Right atrium auricular region (tissue), 2 donors: ENCODE measurements around the gene MMP24. TPM values are rescaled to one million over a fixed set of nuclear protein-coding genes. Genes with fewer than 3 reads are reported as not detected.
"Not testable (repeated sequence)": the region's sequence is repeated elsewhere in the genome, so short reads cannot be mapped to it uniquely, and the experiment has no call there.

ENCODE experiments used
- DNase-seq: peaks from one replicate; pipeline ENCODE4 v3.0.0-alpha.2; 2019; ENCODE audit warnings: low spot score
- H3K27ac ChIP-seq, 2 donors: fragments of 200-600 bp; sonication (generic); 1 replicate in 1 of 2; 2 replicates in 1 of 2; pipeline ENCODE4 v1.5.1; 2016 to 2019
- H3K27me3 ChIP-seq, 2 donors: fragments of 200-600 bp; sonication (generic); one replicate each; pipeline versions ENCODE4 v1.5.1 to v1.6.0; 2017 to 2019
- H3K36me3 ChIP-seq: fragments of 200-600 bp; sonication (generic); one replicate; pipeline ENCODE4 v1.5.1; 2016
- H3K4me1 ChIP-seq, 2 donors: fragments of 200-600 bp; sonication (generic); one replicate each; pipeline versions ENCODE4 v1.5.1 to v1.6.0; 2017 to 2019
- H3K4me3 ChIP-seq, 2 donors: fragments of 200-600 bp; sonication (generic); 1 replicate in 1 of 2; 2 replicates in 1 of 2; pipeline ENCODE4 v1.5.1; 2017 to 2019; ENCODE audit warnings: mild to moderate bottlenecking in 1 of 2, moderate library complexity in 1 of 2
- H3K9me3 ChIP-seq, 2 donors: fragments of 200-600 bp; sonication (generic); one replicate each; pipeline ENCODE4 v1.5.1; 2019
- CTCF ChIP-seq, 2 donors: fragments of 200-600 bp; sonication (generic); IDR thresholded peaks; one replicate each; pipeline ENCODE4 v1.5.1; 2019; ENCODE audit warnings: antibody characterized with exemption in 2 of 2
- total RNA-seq, 2 donors: library from RNA; depleted of rRNA; stranded (reverse); fragments of >200 nt; gene quantifications; one replicate each; pipeline ENCODE4 v1.1.0, GENCODE V29; 2016

The MMP24 gene
- total RNA-seq = 1 to 10 TPM; 2.2 to 3.8 TPM

DNA sequence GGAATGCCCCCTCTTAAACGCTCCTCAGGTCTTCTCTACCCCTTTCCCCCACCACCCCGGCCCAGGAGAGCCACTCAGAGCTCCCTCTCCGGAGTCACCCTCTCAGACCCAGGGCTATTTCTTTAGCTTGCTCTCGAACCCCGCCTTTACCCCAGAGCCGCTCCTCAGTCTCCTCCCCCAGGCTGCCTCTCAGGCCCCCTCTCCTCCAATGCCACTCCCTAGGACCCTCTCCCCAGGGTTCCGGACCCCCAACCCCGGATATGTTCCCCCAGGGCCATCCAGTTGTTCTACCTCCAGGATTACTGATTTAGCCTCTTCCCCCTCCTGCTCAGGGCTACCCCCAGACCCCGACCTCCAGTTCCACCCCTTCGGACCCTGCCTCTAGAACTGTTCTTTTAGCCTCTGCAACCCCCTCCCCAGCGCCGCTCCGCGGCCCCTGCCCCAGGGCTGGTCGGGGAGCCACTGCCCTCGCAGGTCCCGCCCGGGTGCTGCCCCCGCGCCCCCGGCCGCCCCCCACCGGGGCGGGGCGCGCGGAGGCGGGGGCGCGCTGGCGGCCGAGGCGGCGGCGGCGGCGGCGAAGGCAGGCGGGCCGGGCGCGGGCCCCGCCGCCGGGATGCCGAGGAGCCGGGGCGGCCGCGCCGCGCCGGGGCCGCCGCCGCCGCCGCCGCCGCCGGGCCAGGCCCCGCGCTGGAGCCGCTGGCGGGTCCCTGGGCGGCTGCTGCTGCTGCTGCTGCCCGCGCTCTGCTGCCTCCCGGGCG lies at the start of gene MMP24:
MMP24 (plus strand) TSS at position 565 of the 758 bp plus-strand sequence; CDS start at position 614, 49 bp downstream.
- DNase-seq = no peak
- Histone ChIP-seq H3K27me3 (no peaks in the 10 kb centered on the region), H3K4me3 (peak within 1 kb of the TSS in 1 of 2 donors; percentile 34), H3K36me3 (no peaks in the 10 kb centered on the region), H3K9me3 (no peaks in the 10 kb centered on the region), H3K4me1 (peaks cover 0 to 14% of the 10 kb centered on the region in 2 donors), H3K27ac (no peak within 1 kb of the TSS)
- TF ChIP-seq CTCF (IDR thresholded peaks at IDR 0.05) = no peak

GRCh38 chr20:35179292-35180212 lies 46.9 kb upstream of the MMP24 start:
- no peak for TF ChIP-seq CTCF (IDR thresholded peaks at IDR 0.05)
- no peak overlapping the region for H3K27ac ChIP-seq
- no peaks in the 10 kb centered on the region for H3K9me3 ChIP-seq
- H3K4me1 ChIP-seq = no peaks in the 10 kb centered on the region
- H3K27me3 ChIP-seq = no peaks in the 10 kb centered on the region
- H3K4me3 ChIP-seq = no peak overlapping the region
- no peak for DNase-seq
- H3K36me3 ChIP-seq = no peaks in the 10 kb centered on the region

DNA sequence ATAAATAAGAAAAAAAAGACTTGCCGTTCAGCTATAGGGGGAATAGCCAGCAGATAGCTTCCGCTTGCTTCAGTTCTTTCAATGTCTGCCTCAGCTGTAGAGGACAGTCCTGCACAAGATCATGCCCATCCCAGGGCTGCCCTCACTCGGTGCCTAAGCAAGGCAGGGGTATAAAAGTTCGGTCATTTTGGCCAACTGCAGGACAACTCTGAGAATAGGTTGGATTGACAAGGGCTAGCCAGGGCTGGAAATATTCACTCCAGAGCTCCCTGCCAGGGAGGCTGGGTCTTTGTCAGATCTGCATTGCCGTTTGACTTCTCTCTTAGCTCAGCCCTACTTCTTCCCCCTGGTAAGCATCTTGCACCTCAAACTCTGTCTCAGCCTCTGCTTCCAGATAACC lies 46.2 kb upstream of the MMP24 start:
- no peaks in the 10 kb centered on the region for H3K4me1 ChIP-seq
- no peaks in the 10 kb centered on the region for H3K9me3 ChIP-seq
- no peak overlapping the region for H3K27ac ChIP-seq
- H3K36me3 ChIP-seq = no peaks in the 10 kb centered on the region
- DNase-seq = no peak
- TF ChIP-seq CTCF (IDR thresholded peaks at IDR 0.05) = no peak
- no peaks in the 10 kb centered on the region for H3K27me3 ChIP-seq
- H3K4me3 ChIP-seq = no peak overlapping the region

GRCh38 chr20:35181731-35182130 lies 44.8 kb upstream of the MMP24 start:
- Histone ChIP-seq H3K27ac (no peak overlapping the region), H3K9me3 (no peaks in the 10 kb centered on the region), H3K4me3 (no peak overlapping the region), H3K27me3 (no peaks in the 10 kb centered on the region), H3K36me3 (no peaks in the 10 kb centered on the region), H3K4me1 (no peaks in the 10 kb centered on the region)
- no peak for TF ChIP-seq CTCF (IDR thresholded peaks at IDR 0.05)
- no peak for DNase-seq

GRCh38 chr20:35186691-35187289 lies 39.7 kb upstream of the MMP24 start:
- H3K4me1 ChIP-seq, H3K27me3 ChIP-seq, H3K27ac ChIP-seq, DNase-seq, H3K4me3 ChIP-seq, H3K9me3 ChIP-seq, H3K36me3 ChIP-seq: not testable (repeated sequence)
